Panc1 (cell line): Measurements from ENCODE around the gene DHRS13. TPM values are rescaled to one million over a fixed set of nuclear protein-coding genes. Genes with fewer than 3 reads are reported as not detected.

Experiments used
- ATAC-seq: fragments of 200-7000 bp; cut with Tn5 transposase; 2 replicates; pipeline ENCODE4 v1.9.1; 2020; ENCODE audit warnings: mild to moderate bottlenecking, moderate library complexity
- BruUV-seq: library from RNA; stranded (reverse); fragments of 400-500 nt; replicated peaks from 2 replicates; lab custom pipeline; 2021; lab: Mats Ljungman, UMichigan
- CTCF ChIA-PET: fragments of 300-600 bp; sonication (Branson Sonifier 250); formaldehyde crosslinking; loops from one replicate; lab custom pipeline; 2022; ENCODE audit warnings: antibody characterized with exemption; lab: Charles Lee
- POLR2A ChIA-PET: fragments of 300-600 bp; sonication (Branson Sonifier 250); formaldehyde crosslinking; loops from one replicate; lab custom pipeline; 2022; ENCODE audit warnings: antibody characterized with exemption; lab: Charles Lee
- DNase-seq: peaks from one replicate; pipeline ENCODE4 v3.0.0-alpha.2; 2010; ENCODE audit warnings: low read depth, low spot score
- H3K27ac ChIP-seq: 2 replicates; pipeline ENCODE4 v1.5.1; 2011; ENCODE audit warnings: mild to moderate bottlenecking, low read length, inconsistent platforms
- H3K27me3 ChIP-seq: fragments of 200-500 bp; sonication (Bioruptor generic); 2 replicates; pipeline ENCODE4 v1.6.0; 2014; ENCODE audit warnings: low read length, inconsistent platforms; ENCODE audit not compliant: control insufficient read depth, insufficient read depth
- H3K36me3 ChIP-seq: fragments of 200-500 bp; sonication (Bioruptor generic); 2 replicates; pipeline ENCODE4 v1.5.1; 2014; ENCODE audit warnings: inconsistent platforms, mild to moderate bottlenecking, low read length, moderate library complexity; ENCODE audit not compliant: control insufficient read depth, insufficient read depth
- H3K4me1 ChIP-seq: 2 replicates; pipeline ENCODE4 v1.5.1; 2011; ENCODE audit warnings: inconsistent platforms, mild to moderate bottlenecking, low read length, moderate library complexity; ENCODE audit not compliant: control insufficient read depth, insufficient read depth
- H3K4me3 ChIP-seq, 2 experiments: 2 replicates each; pipeline ENCODE4 v1.5.1; 2011 to 2012; ENCODE audit warnings: low read depth in 2 of 2, low read length in 2 of 2, mild to moderate bottlenecking in 2 of 2, inconsistent platforms in 1 of 2, moderate library complexity in 1 of 2
- H3K9me3 ChIP-seq: fragments of 200-500 bp; sonication (Bioruptor generic); 2 replicates; pipeline ENCODE4 v1.5.1; 2014; ENCODE audit warnings: low read depth, mild to moderate bottlenecking, inconsistent platforms, low read length, moderate library complexity; ENCODE audit not compliant: control insufficient read depth, insufficient read depth
- POLR2AphosphoS5 ChIP-seq: IDR thresholded peaks from 2 replicates; pipeline ENCODE4 v1.6.1; 2012; ENCODE audit warnings: mild to moderate bottlenecking, low read depth, low read length, moderate library complexity
- REST ChIP-seq, 2 experiments: IDR thresholded peaks; 2 replicates each; pipeline ENCODE4 v1.6.1; 2011 to 2012; ENCODE audit warnings: low read depth in 2 of 2, control low read depth in 1 of 2, low read length in 1 of 2, mild to moderate bottlenecking in 1 of 2, moderate library complexity in 1 of 2; ENCODE audit not compliant: insufficient read depth in 1 of 2
- SIN3A ChIP-seq: IDR thresholded peaks from 2 replicates; pipeline ENCODE4 v1.6.1; 2012; ENCODE audit warnings: low read depth, mild to moderate bottlenecking, low read length, moderate library complexity, borderline replicate concordance; ENCODE audit not compliant: insufficient read depth
- TCF7L2 ChIP-seq: IDR thresholded peaks from 2 replicates; pipeline ENCODE4 v1.6.1; 2011; ENCODE audit warnings: mild to moderate bottlenecking, low read depth, low read length, inconsistent platforms
- in situ Hi-C: cut with HindIII; loops from 2 replicates; pipeline ENCODE4 v1.10.0; 2016; ENCODE audit warnings: low sequenced_read_pairs, low pct_unique_long_range_greater_than_20kb
- intact Hi-C: fragments of 100-400 bp; cut with micrococcal nuclease; formaldehyde crosslinking; loops from one replicate; pipeline ENCODE4 v1.10.0; 2022; ENCODE audit not compliant: unreplicated experiment
- total RNA-seq: library from RNA; stranded (reverse); gene quantifications from one replicate; pipeline ENCODE4 v1.2.1, GENCODE V29; 2021; ENCODE audit not compliant: unreplicated experiment
- TF ChIP-seq, protein P1 (sequence below): fragments of 450-650 bp; IDR thresholded peaks from 2 replicates; pipeline ENCODE4 v1.5.1; 2017; ENCODE audit warnings: mild to moderate bottlenecking

Gene DHRS13
- total RNA-seq, 1 experiment from 2014 or later: 5.2 TPM

DNA sequence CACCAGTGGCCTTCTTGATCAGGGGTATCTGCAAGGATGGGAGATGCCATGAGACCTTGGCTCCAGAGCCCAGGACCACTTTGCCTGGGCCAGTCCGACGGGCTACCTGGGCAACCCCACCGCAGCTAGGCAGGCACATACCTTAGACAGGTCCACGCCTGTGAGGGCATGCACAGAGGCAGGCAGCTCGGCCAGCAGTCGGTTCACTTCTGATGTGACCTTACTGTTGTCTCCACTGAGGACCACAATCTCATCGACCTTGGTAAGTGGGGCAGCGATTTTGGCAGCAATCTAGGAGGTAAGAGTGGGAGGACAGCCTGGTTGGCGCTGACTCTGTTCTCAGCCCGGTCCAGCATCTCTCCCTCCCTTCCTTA, 22.3 kb downstream of the DHRS13 start:
- no peak for ATAC-seq
- no peaks in the 10 kb centered on the region for H3K4me1 ChIP-seq
- no peak for TF ChIP-seq REST (IDR thresholded peaks at IDR 0.05; ENCODE audit: insufficient read depth in 1 of 2, low read depth in 2 of 2, low read length in 1 of 2)
- no peak for TF ChIP-seq POLR2AphosphoS5
- TF ChIP-seq SIN3A: no peak
- TF ChIP-seq, protein P1, sequence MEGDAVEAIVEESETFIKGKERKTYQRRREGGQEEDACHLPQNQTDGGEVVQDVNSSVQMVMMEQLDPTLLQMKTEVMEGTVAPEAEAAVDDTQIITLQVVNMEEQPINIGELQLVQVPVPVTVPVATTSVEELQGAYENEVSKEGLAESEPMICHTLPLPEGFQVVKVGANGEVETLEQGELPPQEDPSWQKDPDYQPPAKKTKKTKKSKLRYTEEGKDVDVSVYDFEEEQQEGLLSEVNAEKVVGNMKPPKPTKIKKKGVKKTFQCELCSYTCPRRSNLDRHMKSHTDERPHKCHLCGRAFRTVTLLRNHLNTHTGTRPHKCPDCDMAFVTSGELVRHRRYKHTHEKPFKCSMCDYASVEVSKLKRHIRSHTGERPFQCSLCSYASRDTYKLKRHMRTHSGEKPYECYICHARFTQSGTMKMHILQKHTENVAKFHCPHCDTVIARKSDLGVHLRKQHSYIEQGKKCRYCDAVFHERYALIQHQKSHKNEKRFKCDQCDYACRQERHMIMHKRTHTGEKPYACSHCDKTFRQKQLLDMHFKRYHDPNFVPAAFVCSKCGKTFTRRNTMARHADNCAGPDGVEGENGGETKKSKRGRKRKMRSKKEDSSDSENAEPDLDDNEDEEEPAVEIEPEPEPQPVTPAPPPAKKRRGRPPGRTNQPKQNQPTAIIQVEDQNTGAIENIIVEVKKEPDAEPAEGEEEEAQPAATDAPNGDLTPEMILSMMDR: no peak
- TF ChIP-seq TCF7L2: no peak
- no TSS peak for BruUV-seq
- CTCF ChIA-PET: interaction anchor here (0.5 to 1.7 kb wide), 2 partner anchors 14 to 154 kb away, joined by 4 to 5 read pairs; partner anchors contain the start of gene TLCD1
- H3K9me3 ChIP-seq: no peaks in the 10 kb centered on the region
- H3K36me3 ChIP-seq: no peaks in the 10 kb centered on the region
- no peak overlapping the region for H3K4me3 ChIP-seq
- no peak for DNase-seq
- intact Hi-C loops: no loop called here
- H3K27me3 ChIP-seq: no peaks in the 10 kb centered on the region
- POLR2A ChIA-PET: no interaction called here
- in situ Hi-C loops: no loop called here
- H3K27ac ChIP-seq: no peak overlapping the region

- H3K4me1 ChIP-seq: no peaks in the 10 kb centered on the region
- in situ Hi-C loops (loop anchor here (10.0 kb wide), 1 partner anchor 115 kb away; no protein-coding TSS in a partner anchor), intact Hi-C loops (loop anchor here (10.0 kb wide), 1 partner anchor 115 kb away; no protein-coding TSS in a partner anchor)
- BruUV-seq: TSS peak; percentile 75
- ChIA-PET POLR2A (no interaction called here), CTCF (interaction anchor here (0.6 to 1.7 kb wide), 5 partner anchors 19 to 154 kb away, joined by 3 to 12 read pairs (median 4); partner anchors contain the start of gene TLCD1)
- ATAC-seq (no peak), DNase-seq (no peak)
- no peaks in the 10 kb centered on the region for H3K9me3 ChIP-seq
- no peak for TF ChIP-seq POLR2AphosphoS5
- TF ChIP-seq, protein P1: no peak
- TF ChIP-seq TCF7L2: no peak
- TF ChIP-seq REST (IDR thresholded peaks at IDR 0.05; ENCODE audit: insufficient read depth in 1 of 2, low read depth in 2 of 2, low read length in 1 of 2): no peak
- no peak for TF ChIP-seq SIN3A
- no peak overlapping the region for H3K4me3 ChIP-seq
- no peak overlapping the region for H3K27ac ChIP-seq
- no peaks in the 10 kb centered on the region for H3K36me3 ChIP-seq
- no peaks in the 10 kb centered on the region for H3K27me3 ChIP-seq
Observed at GRCh38 chr17:28879886-28880571, 22.9 kb downstream of the DHRS13 start.
